ENCODE results near the gene STAMBP.

Gene STAMBP

GRCh38 chr2:73859721-73860586, 31.2 kb downstream of the STAMBP start:
- Histone ChIP-seq H3K4me2 (ENCODE audit: low read depth, low read length, poor library complexity, severe bottlenecking) (no peak overlapping the region), H4K20me1 (ENCODE audit: insufficient read depth, low read length, poor library complexity, severe bottlenecking) (no peaks in the 10 kb centered on the region), H3K79me2 (ENCODE audit: insufficient read depth, low read length) (no peaks in the 10 kb centered on the region), H3K9me3 (ENCODE audit: insufficient read depth, low read depth, low read length) (no peaks in the 10 kb centered on the region), H3K36me3 (ENCODE audit: insufficient read depth, low read length) (peaks cover 70% of the 10 kb centered on the region), H3K4me3 (ENCODE audit: low read length, poor library complexity, severe bottlenecking) (no peak overlapping the region), H3K9ac (ENCODE audit: low read depth, low read length, poor library complexity, severe bottlenecking) (no peak overlapping the region), H2AFZ (ENCODE audit: low read length) (no peak overlapping the region), H3K9me2 (replicated peaks; ENCODE audit: low read depth, low read length) (no peaks in the 10 kb centered on the region), H3K4me1 (ENCODE audit: insufficient read depth, low read length, poor library complexity, severe bottlenecking) (no peaks in the 10 kb centered on the region), H3K27me3 (ENCODE audit: insufficient read depth, low read length, poor library complexity, severe bottlenecking) (no peaks in the 10 kb centered on the region), H3F3A (ENCODE audit: low read depth) (no peaks in the 10 kb centered on the region)
- no peak for TF ChIP-seq EZH2phosphoT487 (IDR thresholded peaks at IDR 0.05; ENCODE audit: borderline replicate concordance)
- TF ChIP-seq CTCF (conservative IDR thresholded peaks at IDR 0.05; ENCODE audit: low read length), result no peak

- H3K9me3 ChIP-seq (ENCODE audit: insufficient read depth, low read depth, low read length), result no peaks in the 10 kb centered on the region
- H3K4me1 ChIP-seq (ENCODE audit: insufficient read depth, low read length, poor library complexity, severe bottlenecking), result no peaks in the 10 kb centered on the region
- H3K27me3 ChIP-seq (ENCODE audit: insufficient read depth, low read length, poor library complexity, severe bottlenecking), result no peaks in the 10 kb centered on the region
- no peak overlapping the region for H3K4me2 ChIP-seq (ENCODE audit: low read depth, low read length, poor library complexity, severe bottlenecking)
- no peak overlapping the region for H3K4me3 ChIP-seq (ENCODE audit: low read length, poor library complexity, severe bottlenecking)
- H2AFZ ChIP-seq (ENCODE audit: low read length), result no peak overlapping the region
- no peaks in the 10 kb centered on the region for H3F3A ChIP-seq (ENCODE audit: low read depth)
- H3K9me2 ChIP-seq (replicated peaks; ENCODE audit: low read depth, low read length), result no peaks in the 10 kb centered on the region
- H4K20me1 ChIP-seq (ENCODE audit: insufficient read depth, low read length, poor library complexity, severe bottlenecking), result no peaks in the 10 kb centered on the region
- H3K79me2 ChIP-seq (ENCODE audit: insufficient read depth, low read length), result no peaks in the 10 kb centered on the region
- TF ChIP-seq CTCF (conservative IDR thresholded peaks at IDR 0.05; ENCODE audit: low read length), result no peak
- TF ChIP-seq EZH2phosphoT487 (IDR thresholded peaks at IDR 0.05; ENCODE audit: borderline replicate concordance), result no peak
- H3K9ac ChIP-seq (ENCODE audit: low read depth, low read length, poor library complexity, severe bottlenecking), result no peak overlapping the region
- peaks cover 51% of the 10 kb centered on the region for H3K36me3 ChIP-seq (ENCODE audit: insufficient read depth, low read length)
Measured at GRCh38 chr2:73862987-73863386, 34.2 kb downstream of the STAMBP start.

- no peaks in the 10 kb centered on the region for H3K9me2 ChIP-seq (replicated peaks; ENCODE audit: low read depth, low read length)
- H3K27me3 ChIP-seq (ENCODE audit: insufficient read depth, low read length, poor library complexity, severe bottlenecking), result no peaks in the 10 kb centered on the region
- H3K4me2 ChIP-seq (ENCODE audit: low read depth, low read length, poor library complexity, severe bottlenecking), result no peak overlapping the region
- H3K36me3 ChIP-seq (ENCODE audit: insufficient read depth, low read length), result peaks cover 24% of the 10 kb centered on the region; the same call in 1 of the 2 replicates
- no peak overlapping the region for H2AFZ ChIP-seq (ENCODE audit: low read length)
- H3K9ac ChIP-seq (ENCODE audit: low read depth, low read length, poor library complexity, severe bottlenecking), result no peak overlapping the region
- no peak overlapping the region for H3K4me3 ChIP-seq (ENCODE audit: low read length, poor library complexity, severe bottlenecking)
- H3K9me3 ChIP-seq (ENCODE audit: insufficient read depth, low read depth, low read length), result no peaks in the 10 kb centered on the region
- no peaks in the 10 kb centered on the region for H3K79me2 ChIP-seq (ENCODE audit: insufficient read depth, low read length)
- TF ChIP-seq CTCF (conservative IDR thresholded peaks at IDR 0.05; ENCODE audit: low read length), result no peak
- TF ChIP-seq EZH2phosphoT487 (IDR thresholded peaks at IDR 0.05; ENCODE audit: borderline replicate concordance), result no peak
- no peaks in the 10 kb centered on the region for H4K20me1 ChIP-seq (ENCODE audit: insufficient read depth, low read length, poor library complexity, severe bottlenecking)
- H3K4me1 ChIP-seq (ENCODE audit: insufficient read depth, low read length, poor library complexity, severe bottlenecking), result no peaks in the 10 kb centered on the region
- no peaks in the 10 kb centered on the region for H3F3A ChIP-seq (ENCODE audit: low read depth)
Measured at GRCh38 chr2:73868204-73868978, 39.6 kb downstream of the STAMBP start.

Measured in Loucy (cell line).